NCI-H1048 (cell line): ENCODE data around the gene CEPT1.
"Not testable (repeated sequence)": the region's sequence is repeated elsewhere in the genome, so short reads cannot be mapped to it uniquely, and the experiment has no call there.

Experiments
- DNase-seq: peaks from one replicate; lab custom pipeline; 2025; lab: John Stamatoyannopoulos, UW

Gene CEPT1

GRCh38 chr1:111212634-111213335 is 72.8 kb downstream of the CEPT1 start:
- no peak for DNase-seq

DNA sequence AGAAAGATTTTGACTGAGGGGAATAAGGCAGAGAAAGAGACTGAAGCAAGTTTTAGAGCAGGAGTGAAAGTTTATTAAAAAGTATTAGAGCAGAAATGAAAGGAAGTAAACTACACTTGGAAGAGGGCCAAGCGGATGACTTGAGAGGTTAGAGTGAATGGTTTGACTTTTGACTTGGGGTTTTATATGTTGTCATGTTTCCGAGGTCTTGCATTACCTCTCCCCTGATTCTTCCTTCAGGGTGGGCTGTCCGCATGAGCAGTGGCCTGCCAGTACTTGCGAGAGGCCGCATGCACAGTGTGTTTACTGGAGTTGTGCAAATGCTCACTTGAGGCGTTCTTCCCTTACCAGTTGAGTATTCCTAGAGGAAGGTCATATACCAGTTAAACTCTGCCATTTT is 73.4 kb downstream of the CEPT1 start:
- DNase-seq, result no peak

DNA sequence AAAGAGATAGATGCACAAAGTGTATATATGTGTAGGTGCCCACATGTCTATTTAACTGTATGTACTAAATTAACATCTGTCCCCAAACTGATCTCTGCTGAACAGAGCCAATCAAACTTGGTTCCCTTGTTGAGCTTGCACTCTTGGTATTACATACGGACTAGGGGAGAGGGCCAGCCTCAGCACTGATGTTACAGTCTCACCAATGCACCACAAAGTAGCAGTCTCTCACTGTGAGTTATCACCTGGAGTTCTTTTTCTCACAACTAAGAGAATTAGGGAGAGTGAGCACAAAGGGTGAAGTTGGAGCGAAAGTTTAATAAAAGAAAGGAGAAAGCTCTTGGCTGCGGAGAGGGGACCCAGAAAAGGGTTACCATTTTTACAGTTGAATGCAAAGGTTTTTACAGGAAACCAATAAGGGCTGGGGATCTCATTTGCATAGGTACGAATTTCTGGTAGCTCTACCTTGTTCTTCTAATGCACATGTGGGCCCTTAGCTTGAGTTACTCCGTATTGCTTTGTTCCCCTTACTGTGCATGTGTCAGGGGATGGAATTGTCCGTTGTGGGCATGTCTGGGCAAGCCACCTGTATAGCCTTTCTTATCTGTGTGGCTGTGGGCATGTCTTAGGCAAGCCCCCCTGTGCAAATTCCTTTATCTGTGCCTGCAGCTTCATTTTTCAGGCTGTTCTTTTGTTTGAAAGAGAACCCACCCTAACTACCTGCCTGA is 74.2 kb downstream of the CEPT1 start:
- DNase-seq, result no peak

DNA sequence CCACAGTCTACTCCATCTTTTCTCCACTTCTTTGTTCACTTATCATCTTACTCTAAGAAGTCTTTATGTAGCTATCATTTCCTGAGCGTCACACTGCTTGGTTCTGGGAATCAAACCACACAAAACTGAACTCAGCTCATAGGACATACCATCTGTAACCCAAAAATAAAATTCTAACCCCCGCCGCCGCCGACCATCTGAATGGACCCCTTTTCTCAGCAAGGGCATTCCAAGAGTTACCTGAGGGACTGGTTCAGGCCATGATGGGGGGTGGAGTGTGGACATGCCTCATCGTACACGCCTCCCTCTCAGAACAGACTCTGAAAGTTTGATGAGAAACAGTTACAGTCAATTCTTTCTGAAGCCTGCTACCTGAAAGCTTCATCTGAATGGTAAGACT is 74.9 kb downstream of the CEPT1 start:
- DNase-seq, result no peak

DNA sequence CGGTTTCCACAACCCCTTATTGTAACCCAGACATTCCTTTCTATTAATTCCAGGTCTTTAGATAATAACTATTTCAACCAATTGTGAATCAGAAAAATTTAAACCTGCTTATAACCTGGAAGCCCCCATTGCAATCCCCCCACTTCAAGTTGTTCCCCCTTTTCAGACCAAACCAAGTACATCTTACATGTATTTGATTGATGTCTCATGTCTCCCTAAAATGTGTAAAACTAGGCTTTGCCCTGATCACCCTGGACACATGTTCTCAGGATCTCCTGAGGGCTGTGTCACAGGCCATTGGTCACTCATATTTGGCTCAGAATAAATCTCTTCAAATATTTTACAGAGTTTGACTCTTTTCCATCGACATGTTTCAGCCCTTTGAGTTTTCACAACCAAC is 75.3 kb downstream of the CEPT1 start:
- not testable (repeated sequence) for DNase-seq

GRCh38 chr1:111216751-111217150 is 76.7 kb downstream of the CEPT1 start:
- DNase-seq, result no peak

- DNase-seq, result no peak
These were observed 77.3 kb downstream of the CEPT1 start for GRCh38 chr1:111217183-111217910.

DNA sequence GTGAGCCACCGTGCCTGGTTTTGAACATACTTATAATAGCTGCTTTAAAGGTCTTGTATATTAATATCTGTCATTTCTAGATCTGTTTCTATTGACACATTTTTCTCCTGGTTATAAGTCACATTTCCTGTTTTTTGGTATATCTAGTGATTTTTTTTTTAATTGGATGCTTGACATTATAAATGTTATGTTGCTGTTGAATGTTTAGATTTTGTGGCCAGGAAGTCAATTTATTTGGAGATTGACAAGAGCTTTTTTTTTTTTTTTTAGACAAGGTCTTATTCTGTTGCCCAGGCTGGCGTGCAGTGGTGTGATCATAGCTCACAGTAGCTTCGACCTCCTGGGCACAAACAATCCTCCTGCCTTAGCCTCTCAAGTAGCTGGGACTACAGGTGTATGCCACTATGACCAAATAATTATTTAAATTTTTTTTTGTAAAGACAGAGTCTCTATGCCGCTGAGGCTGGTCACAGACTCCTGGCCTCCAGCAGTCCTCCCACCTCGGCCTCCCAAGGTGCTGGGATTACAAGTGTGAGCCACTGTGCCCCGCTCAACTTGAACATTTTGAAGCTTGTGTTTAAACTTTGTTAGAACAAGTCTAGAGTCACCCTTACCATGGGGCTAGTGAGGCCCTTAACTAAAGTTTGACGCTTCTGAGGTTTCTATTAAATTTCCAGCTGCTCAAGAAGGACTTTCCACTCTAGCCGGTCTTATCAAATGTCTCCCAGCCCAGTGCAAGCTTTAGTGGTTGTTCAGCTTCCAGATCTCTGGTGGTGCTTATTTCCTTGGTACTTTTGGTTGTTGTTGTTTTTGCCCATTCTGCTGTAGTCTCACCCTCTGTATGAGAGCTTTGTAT is 78.9 kb downstream of the CEPT1 start:
- DNase-seq, result no peak

DNA sequence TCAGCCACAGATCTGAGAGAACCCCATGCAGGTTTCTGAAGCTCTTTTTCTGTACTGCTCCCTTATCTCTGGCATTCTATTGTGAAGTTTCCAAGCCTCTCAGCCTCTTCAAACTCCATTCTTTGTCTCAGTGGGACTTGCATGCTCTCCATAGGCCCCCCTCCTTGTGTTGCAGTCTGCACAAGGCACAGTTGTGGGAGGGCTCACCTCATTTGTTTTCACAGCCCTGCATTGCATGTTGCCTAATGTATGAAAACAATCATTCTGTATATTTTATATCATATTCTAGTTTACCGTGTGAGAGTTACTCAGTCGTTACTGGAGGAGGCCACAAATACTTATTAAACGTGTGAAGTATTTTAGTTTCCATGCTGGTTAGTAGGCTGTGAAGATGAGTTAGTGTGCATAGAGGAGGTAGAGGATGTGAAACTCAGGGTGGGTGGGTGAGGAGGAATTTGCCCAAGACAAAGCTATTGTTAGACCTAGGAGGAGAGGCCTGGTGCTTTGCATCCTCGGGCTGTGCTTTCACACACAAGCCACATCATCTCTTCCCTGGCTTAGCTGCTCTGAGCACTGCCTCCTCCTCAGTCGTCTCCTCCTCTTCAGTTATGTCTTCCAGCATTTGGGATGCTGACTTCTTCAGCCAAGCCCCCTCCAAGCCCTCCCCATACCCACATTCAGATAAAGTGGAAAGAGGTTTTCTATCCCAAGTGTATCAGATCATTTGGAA is 79.7 kb downstream of the CEPT1 start:
- DNase-seq, result no peak

DNA sequence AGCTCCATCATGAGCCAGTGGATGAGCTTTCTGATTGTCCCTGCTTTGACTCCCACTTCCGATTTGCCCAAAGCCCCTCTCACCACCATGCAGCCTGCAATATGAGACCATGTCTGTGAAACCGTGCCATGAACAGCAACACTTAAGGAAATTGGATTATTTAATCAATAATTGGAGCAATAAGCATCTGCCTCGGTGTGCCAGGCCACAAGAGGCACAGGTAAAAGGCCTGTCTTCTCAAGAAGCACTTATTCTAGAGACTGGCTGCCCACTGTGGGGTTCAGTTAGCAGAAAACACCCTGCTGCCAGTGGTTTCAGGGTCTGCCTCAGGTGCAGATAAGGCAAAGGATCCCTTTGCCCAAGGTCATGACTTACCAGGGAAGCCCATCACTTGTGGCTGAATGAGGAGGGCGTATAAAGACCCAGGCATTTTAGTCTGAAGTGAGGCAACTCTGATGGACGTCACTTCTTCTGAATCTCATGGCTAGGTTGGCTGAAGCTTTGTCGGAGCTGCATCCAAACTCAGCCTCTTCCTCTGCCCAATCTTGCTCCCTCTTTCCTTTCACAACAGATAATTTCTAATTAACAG is 80.4 kb downstream of the CEPT1 start:
- DNase-seq, result no peak

- no peak for DNase-seq
These were observed 81.2 kb downstream of the CEPT1 start for GRCh38 chr1:111221276-111221632.

DNA sequence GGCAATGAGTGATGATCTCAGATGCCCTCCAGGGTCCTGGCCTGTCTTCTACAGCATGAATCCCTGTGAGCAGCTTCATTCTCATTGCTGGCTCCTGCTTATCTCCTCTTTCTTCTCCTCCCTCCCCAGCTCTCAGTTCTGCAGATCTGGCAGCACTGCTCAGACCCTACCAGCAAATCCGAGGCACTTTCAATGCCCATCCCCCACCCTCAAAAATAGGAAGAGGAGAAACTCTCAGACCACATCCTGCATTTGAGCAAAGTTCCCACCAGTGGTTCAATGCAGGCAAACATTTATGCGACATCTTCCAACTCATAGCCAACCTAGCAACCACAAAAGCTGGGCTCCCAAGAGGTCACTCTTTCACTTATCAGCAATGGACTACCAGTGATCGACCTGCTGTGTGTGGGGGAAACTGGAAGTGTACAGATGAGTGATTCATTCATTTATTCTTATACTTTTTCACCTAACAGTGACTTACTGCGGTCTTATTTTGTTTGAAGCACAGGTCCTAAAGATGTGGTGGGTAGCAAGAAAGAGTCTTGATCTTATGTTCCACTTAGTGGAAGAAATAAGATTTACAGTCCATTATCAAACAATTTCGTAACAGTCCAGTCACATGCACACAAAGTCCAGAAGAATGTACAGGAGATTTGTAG is 81.7 kb downstream of the CEPT1 start:
- no peak for DNase-seq

DNA sequence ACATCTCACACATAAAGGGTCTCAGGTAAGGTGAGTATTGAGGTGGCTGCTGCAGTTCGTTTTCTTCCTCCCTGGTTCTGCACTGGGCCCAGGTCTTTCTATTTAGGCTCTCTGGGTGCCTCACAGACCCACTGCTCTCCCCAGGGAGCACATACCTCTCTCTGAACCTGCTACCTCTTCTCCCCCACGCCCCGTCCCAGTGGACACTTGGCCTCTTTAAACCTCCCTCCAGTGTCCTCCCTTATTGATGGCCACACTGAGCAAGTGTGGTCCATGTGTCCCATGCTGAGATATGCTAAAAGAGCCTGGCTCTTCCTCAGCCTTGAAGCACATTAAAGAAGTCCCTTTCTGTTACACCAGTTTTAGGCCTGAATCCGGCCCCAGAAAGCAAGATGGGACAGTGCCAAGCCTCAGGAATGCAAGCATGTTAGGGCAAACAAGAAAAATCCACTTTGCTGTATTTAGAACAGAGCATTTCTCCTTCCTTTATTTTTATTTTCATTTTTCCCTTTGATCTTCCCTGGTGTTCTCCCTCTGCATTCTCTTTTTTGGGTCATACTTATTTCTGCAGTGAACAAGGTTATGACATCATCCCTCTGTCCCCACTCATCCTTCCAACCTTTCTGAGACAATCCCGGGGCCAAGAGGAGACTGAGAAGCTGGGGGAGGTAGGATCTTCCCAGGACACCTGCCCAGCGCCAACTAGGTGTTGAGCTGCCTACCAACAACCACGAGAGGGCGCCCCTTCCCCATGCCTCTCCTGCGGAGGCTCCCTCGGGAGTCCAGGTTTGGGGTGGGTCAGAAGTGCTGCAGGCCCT is 82.5 kb downstream of the CEPT1 start:
- no peak for DNase-seq

DNA sequence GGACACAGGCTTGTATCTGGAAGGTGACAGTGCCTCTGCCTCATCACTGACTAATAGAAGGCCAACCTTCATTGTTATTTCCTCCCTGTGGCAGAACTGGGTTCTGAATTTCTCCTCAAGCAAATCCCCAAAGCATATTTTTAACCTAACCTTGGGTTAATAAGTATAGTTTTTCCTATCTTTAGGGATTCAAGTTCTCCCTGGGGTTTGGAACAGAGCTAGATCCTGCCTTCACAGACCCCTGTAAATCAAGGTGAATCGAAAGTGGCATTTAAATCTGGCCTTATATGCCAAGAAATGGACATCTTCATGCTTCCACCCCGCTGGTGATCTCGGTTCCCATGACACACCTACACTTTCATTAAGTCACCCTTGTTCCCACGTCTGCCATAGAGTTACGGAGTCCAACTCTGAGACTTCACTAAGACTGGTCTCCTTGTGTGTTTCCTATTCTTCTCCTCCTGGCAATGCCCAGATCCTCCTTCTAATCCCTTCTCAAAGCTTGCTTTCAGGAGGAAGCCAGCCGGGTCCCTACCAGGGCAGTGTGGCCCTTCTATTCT is 83.2 kb downstream of the CEPT1 start:
- no peak for DNase-seq

DNA sequence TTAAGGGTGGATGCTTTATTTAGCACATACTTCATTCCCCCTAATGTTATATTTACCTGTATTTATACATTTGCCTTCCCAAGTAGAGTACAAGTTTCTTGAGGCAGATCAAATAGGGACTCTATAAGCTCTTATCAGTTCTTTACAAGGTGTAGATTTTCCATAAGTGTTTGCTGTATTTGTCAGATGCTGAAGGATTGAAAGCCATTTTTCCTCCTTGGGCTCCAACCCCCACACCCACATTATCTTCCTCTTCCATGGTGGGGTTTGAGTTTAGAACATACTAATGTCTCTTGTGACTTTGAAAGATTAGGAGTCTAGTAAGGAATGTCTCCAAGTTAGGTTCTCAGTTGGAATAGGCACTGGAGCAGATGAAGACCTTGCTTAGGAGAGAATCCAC is 85.1 kb downstream of the CEPT1 start:
- no peak for DNase-seq

- DNase-seq, result no peak
These were observed 85.8 kb downstream of the CEPT1 start for GRCh38 chr1:111225717-111226400.

GRCh38 chr1:111227434-111227833 is 87.4 kb downstream of the CEPT1 start, which contains the start of gene CHI3L2:
Gene CHI3L2, plus strand, starts transcription at chr1:111227713. Its CDS starts 17 bp downstream, at chr1:111227730.
- DNase-seq, result no peak

DNA sequence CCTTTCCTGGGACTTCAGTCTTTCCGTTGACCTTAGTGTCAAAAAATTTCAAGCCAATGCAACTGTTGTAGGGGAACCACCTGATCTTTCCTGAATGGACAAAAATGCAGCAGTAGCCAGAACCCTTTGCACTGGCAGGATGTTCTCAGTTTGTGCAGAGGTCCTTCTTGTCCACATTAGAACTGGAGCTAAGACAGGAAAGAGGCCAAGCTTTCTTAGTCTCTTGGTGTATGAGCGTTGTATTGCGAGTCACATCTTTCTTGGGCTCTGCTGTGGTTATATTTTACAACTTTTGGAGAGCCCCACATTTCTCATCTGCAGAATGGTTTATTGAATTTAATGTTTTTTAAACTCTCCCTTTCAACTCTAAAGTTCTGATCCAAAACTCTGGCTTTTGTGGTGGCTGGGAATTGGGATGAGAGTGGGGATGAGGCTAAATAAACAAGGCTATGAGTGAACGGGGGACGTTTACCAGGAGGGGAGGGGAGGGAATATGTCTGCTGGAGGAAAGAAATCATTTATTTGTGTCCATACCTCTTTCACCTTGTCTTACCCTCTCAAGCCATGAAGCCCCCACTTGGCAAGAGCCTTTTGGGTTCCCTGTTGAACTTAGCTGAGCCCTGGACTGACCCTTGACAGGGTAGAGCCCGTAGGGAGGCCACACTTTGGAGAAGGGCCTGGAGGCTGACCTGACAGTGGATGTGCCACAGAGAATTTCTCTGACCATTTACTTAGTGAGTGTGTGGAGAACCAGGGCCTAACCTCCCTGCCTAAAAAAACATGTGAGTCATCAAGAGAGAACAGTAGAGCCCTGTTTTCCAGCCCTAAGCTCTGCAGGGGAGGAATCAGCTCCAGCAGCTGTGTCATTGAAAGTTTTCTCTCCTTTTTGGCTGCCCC is 88.1 kb downstream of the CEPT1 start:
- DNase-seq, result no peak
